Ovary (tissue), 3 donors: ENCODE data around the gene ABHD12B.

ENCODE experiments used
- POLR2A ChIP-seq: fragments of 450-650 bp; IDR thresholded peaks from one replicate; pipeline ENCODE4 v1.6.1; 2017; ENCODE audit warnings: antibody characterized with exemption, mild to moderate bottlenecking, moderate library complexity
- TF ChIP-seq, protein P1 (sequence below), 3 donors: fragments of 450-650 bp in 2 of 3; fragments of 200-600 bp in 1 of 3; IDR thresholded peaks; one replicate each; pipeline versions ENCODE4 v1.5.1 to v1.8.0; 2016 to 2022; ENCODE audit warnings: antibody characterized with exemption in 3 of 3, mild to moderate bottlenecking in 1 of 3
- donor health status: DM: no; HTN: no; CAD: no.

DNA sequence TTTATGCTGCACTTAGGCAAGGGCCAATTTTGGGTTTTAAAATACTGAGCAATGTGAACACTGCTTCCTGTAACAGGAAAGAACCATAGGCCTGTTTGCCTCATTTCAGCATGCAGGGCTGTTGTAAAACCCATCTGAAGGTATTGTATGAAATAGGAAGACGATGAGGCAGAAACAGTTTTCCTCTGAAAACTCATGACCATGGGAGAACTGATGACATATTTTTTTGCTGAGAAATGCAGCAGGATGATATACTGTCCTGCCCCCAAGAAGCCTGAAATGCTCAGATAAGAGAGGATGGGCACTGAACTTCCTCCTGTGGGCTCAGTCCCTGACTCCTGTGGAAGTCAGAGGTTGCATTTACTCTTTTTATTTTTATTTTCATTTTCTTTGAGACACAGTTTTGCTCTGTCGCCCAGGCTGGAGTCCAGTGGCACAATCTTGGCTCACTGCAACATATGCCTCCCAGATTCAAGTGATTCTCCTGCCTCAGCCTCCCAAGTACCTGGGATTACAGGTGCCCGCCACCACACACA is 55.1 kb downstream of the ABHD12B start:
- no peak for TF ChIP-seq POLR2A
- TF ChIP-seq, protein P1, sequence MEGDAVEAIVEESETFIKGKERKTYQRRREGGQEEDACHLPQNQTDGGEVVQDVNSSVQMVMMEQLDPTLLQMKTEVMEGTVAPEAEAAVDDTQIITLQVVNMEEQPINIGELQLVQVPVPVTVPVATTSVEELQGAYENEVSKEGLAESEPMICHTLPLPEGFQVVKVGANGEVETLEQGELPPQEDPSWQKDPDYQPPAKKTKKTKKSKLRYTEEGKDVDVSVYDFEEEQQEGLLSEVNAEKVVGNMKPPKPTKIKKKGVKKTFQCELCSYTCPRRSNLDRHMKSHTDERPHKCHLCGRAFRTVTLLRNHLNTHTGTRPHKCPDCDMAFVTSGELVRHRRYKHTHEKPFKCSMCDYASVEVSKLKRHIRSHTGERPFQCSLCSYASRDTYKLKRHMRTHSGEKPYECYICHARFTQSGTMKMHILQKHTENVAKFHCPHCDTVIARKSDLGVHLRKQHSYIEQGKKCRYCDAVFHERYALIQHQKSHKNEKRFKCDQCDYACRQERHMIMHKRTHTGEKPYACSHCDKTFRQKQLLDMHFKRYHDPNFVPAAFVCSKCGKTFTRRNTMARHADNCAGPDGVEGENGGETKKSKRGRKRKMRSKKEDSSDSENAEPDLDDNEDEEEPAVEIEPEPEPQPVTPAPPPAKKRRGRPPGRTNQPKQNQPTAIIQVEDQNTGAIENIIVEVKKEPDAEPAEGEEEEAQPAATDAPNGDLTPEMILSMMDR (IDR thresholded peaks at IDR 0.05), result no peak
